Measurements from ENCODE around the gene FNDC3B.

- TF ChIP-seq POLR2A (IDR thresholded peaks at IDR 0.05) (no peak), CTCF (IDR thresholded peaks at IDR 0.05) (no peak)
Observed at GRCh38 chr3:172014145-172014544, 25.2 kb upstream of the FNDC3B start.

Measured in suprapubic skin (tissue), 3 donors.